HG03378 (cell line): ENCODE results near the gene CEBPE.

Source experiments
- ATAC-seq: cut with Tn5 transposase; IDR thresholded peaks from one replicate; pipeline ENCODE4 v1.9.1; 2021; ENCODE audit warnings: mild to moderate bottlenecking, moderate library complexity; ENCODE audit not compliant: unreplicated experiment

CEBPE gene

GRCh38 chr14:23085458-23085857 lies 33.6 kb downstream of the CEBPE start:
- no peak for ATAC-seq

- no peak for ATAC-seq
These were observed 38.6 kb downstream of the CEBPE start for GRCh38 chr14:23080474-23080873.

- ATAC-seq = no peak
These were observed 39.3 kb downstream of the CEBPE start for GRCh38 chr14:23079716-23080115.

GRCh38 chr14:23078692-23079116 lies 40.4 kb downstream of the CEBPE start:
- ATAC-seq = no peak

DNA sequence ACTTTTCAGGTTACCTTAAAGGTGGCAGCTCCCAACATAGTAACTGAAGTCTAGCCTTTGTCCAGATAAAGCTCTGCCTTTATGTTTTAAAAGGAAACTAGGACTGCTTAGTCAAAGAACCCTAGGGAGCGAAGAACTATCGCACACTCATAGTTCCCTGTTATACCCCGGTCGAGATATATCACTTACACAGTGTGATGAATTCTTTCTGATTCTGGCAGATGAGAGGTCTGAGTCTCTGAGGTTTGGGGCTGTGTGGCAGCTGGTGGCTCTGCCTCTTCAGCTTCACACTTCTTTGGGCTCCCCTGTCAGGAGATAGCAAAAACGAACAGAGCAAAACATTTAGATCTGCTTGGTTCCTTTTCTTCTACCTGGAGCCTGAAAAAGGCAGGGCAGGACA lies 41.1 kb downstream of the CEBPE start:
- no peak for ATAC-seq

- no peak for ATAC-seq
These were observed 42.2 kb downstream of the CEBPE start for GRCh38 chr14:23076785-23077408.

DNA sequence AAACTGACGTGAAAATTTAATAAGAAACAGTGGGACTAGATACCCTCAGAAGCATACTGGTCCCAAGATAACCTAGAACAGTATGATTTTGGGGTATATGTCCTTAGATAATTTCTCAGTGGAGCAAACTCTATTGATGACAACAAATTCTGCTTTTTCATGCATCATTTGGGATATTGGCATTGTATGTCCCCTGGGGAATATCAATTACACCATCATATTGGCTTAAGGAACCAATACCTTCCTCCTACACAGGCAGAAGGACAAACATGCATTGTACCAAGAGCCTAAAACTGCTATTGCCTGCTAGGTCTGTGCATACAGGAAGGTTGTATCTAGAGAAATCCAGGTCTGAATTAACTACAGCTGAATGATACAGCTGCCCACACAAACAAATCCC lies 44.1 kb downstream of the CEBPE start:
- ATAC-seq = no peak

- no peak for ATAC-seq
These were observed 47.0 kb downstream of the CEBPE start for GRCh38 chr14:23071921-23072539.

DNA sequence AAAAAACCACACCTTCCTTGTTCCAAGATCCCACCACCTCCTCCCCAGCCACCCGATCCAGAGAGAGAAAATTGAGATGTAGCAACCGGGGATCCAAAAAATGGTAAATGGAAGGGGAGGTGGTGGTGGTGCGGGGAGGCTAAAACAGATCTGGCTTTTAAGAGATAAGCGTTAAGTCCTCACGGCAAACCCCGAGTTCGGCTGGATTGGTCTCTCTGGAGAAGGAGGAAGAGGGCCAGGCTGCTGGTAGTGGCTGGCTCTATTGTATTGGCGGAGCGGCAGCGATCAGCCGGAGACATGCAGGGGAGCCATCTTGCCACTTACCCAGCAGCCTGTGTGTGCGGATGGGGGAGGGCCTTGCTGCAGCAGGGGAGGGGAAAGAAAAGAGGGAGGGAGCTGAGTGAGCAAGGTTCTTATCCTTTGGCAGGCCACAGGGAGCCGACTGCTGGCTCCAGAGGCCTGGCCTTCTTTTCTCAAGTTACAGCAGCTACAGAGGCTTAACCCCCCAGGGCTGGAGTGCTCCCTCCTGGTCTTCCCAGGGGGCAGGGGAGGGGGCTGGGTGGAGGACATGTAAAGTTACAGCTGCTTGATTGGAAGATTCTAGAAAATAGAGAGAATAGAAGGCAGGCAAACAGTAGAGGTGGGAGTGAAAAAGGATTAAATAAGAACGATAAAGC lies 47.7 kb downstream of the CEBPE start:
- peak; percentile 80 for ATAC-seq

GRCh38 chr14:23070262-23071129 lies 48.6 kb downstream of the CEBPE start:
- ATAC-seq = no peak

GRCh38 chr14:23069413-23069806 lies 49.6 kb downstream of the CEBPE start:
- ATAC-seq = no peak

DNA sequence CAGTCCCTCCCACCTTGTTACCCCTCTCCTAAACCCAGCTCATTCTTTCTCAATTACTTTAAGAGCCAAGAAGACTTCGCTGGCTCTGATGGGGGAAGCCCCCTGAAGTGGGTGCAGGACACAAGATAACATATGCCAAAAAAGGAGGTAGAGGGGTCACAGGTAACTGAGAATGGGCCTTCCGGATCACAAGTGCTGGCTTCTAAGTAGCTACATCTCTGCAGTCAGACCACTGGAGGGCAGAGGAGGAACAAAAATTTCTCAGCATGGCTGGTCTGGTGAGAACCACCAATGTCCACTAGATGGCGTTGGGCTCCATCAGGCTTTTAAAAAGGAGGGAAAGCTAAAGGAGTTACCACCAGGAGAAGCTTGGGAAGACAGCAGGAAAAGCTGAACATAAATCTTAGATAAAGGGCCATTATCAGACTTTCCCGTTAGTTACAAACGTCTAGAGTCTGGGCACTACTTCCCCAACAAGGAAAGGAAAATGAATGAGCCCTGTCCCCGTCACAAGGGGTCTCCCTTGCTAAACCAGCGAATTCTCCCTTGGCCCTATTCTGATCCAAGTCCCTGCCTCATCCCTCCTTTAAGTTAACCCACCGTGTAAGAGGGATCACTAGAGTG lies 50.2 kb downstream of the CEBPE start:
- ATAC-seq = peak; percentile 59

- ATAC-seq = no peak
These were observed 50.9 kb downstream of the CEBPE start for GRCh38 chr14:23067847-23068788.
